IMR-90 (cell line): ENCODE results near the gene NRIP3.

Experiments
- BHLHE40 ChIP-seq: fragments of 150-350 bp; IDR thresholded peaks from 2 replicates; pipeline ENCODE4 v1.6.1; 2016; ENCODE audit warnings: mild to moderate bottlenecking, low read depth, low read length
- CEBPB ChIP-seq: IDR thresholded peaks from 2 replicates; pipeline ENCODE4 v1.6.1; 2012; ENCODE audit warnings: low read depth, low read length, improper control_type of control experiment
- CHD1 ChIP-seq: IDR thresholded peaks from 2 replicates; pipeline ENCODE4 v1.6.1; 2012; ENCODE audit warnings: low read depth, low read length, improper control_type of control experiment
- FOS ChIP-seq: fragments of 150-350 bp; IDR thresholded peaks from 2 replicates; pipeline ENCODE4 v1.6.1; 2016; ENCODE audit warnings: low read depth, low read length
- MAFK ChIP-seq: IDR thresholded peaks from 2 replicates; pipeline ENCODE4 v1.6.1; 2012; ENCODE audit warnings: low read depth, low read length, improper control_type of control experiment
- MAZ ChIP-seq: IDR thresholded peaks from 2 replicates; pipeline ENCODE4 v1.6.1; 2012; ENCODE audit warnings: low read depth, mild to moderate bottlenecking, low read length, improper control_type of control experiment, moderate library complexity, borderline replicate concordance
- MXI1 ChIP-seq: IDR thresholded peaks from 2 replicates; pipeline ENCODE4 v1.6.1; 2012; ENCODE audit warnings: low read depth, mild to moderate bottlenecking, low read length, moderate library complexity, borderline replicate concordance
- POLR2A ChIP-seq: IDR thresholded peaks from 2 replicates; pipeline ENCODE4 v1.6.1; 2012; ENCODE audit warnings: mild to moderate bottlenecking, low read depth, low read length
- RAD21 ChIP-seq: IDR thresholded peaks from 2 replicates; pipeline ENCODE4 v1.6.1; 2012; ENCODE audit warnings: low read length, improper control_type of control experiment
- RCOR1 ChIP-seq: IDR thresholded peaks from 2 replicates; pipeline ENCODE4 v1.6.1; 2012; ENCODE audit warnings: mild to moderate bottlenecking, low read length, improper control_type of control experiment; ENCODE audit not compliant: insufficient replicate concordance
- RFX5 ChIP-seq: IDR thresholded peaks from 2 replicates; pipeline ENCODE4 v1.8.0; 2012; ENCODE audit warnings: low read depth, mild to moderate bottlenecking, low read length, moderate library complexity
- USF2 ChIP-seq: fragments of 150-350 bp; IDR thresholded peaks from 2 replicates; pipeline ENCODE4 v1.6.1; 2017; ENCODE audit warnings: mild to moderate bottlenecking, antibody characterized with exemption, low read length, low read depth
- TF ChIP-seq, protein P1 (sequence below): conservative IDR thresholded peaks from 2 replicates; pipeline ENCODE4 v1.5.1; 2012; ENCODE audit warnings: mild to moderate bottlenecking, low read depth, low read length, improper control_type of control experiment
- TF ChIP-seq, protein P2 (sequence below): fragments of 150-350 bp; IDR thresholded peaks from 2 replicates; pipeline ENCODE4 v1.6.1; 2016; ENCODE audit warnings: low read depth, mild to moderate bottlenecking, low read length, moderate library complexity, borderline replicate concordance

DNA sequence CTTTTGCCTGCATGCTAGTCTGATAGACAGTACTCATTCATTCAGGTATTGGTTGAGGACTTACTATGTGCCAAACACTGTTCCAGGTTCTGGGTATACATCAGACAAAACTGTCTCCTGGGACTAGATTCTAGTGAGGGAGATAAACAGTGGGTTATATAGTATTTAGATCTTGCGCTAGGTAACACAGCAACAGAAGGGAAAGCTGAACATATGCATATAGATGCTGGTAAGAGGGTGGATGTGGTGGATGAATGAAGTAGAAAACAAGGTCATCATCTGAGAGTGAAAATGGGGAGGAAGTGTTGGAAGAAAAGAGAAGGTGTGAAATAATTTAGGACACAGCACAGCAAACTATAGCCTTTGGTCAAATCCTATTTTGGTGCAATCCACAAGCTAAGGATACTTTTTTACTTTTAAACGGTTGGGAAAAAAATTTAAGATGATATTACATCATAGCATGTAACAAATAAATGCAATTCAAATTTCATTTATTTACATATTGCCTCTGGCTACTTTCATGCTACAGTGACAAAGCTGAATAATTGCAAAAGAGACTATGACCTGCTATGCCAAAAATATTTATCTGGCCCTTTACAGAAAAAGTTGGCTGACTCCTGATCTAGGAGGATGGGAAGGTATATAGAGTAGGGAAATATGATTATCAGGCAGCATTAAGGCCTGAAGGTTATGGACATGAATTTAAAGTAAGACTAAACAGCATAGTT, 32.4 kb downstream of the NRIP3 start:
- no peak for TF ChIP-seq MAFK
- no peak for TF ChIP-seq BHLHE40
- TF ChIP-seq, protein P1, sequence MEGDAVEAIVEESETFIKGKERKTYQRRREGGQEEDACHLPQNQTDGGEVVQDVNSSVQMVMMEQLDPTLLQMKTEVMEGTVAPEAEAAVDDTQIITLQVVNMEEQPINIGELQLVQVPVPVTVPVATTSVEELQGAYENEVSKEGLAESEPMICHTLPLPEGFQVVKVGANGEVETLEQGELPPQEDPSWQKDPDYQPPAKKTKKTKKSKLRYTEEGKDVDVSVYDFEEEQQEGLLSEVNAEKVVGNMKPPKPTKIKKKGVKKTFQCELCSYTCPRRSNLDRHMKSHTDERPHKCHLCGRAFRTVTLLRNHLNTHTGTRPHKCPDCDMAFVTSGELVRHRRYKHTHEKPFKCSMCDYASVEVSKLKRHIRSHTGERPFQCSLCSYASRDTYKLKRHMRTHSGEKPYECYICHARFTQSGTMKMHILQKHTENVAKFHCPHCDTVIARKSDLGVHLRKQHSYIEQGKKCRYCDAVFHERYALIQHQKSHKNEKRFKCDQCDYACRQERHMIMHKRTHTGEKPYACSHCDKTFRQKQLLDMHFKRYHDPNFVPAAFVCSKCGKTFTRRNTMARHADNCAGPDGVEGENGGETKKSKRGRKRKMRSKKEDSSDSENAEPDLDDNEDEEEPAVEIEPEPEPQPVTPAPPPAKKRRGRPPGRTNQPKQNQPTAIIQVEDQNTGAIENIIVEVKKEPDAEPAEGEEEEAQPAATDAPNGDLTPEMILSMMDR, result no peak
- TF ChIP-seq RCOR1, result no peak
- no peak for TF ChIP-seq POLR2A
- no peak for TF ChIP-seq MAZ
- TF ChIP-seq RFX5, result no peak
- TF ChIP-seq CEBPB, result no peak
- TF ChIP-seq MXI1, result no peak
- no peak for TF ChIP-seq RAD21
- TF ChIP-seq, protein P2, sequence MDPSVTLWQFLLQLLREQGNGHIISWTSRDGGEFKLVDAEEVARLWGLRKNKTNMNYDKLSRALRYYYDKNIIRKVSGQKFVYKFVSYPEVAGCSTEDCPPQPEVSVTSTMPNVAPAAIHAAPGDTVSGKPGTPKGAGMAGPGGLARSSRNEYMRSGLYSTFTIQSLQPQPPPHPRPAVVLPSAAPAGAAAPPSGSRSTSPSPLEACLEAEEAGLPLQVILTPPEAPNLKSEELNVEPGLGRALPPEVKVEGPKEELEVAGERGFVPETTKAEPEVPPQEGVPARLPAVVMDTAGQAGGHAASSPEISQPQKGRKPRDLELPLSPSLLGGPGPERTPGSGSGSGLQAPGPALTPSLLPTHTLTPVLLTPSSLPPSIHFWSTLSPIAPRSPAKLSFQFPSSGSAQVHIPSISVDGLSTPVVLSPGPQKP, result no peak
- TF ChIP-seq CHD1, result no peak
- TF ChIP-seq USF2, result no peak
- TF ChIP-seq FOS, result no peak
